ENCODE results near the gene ASRGL1.

ASRGL1 gene

DNA sequence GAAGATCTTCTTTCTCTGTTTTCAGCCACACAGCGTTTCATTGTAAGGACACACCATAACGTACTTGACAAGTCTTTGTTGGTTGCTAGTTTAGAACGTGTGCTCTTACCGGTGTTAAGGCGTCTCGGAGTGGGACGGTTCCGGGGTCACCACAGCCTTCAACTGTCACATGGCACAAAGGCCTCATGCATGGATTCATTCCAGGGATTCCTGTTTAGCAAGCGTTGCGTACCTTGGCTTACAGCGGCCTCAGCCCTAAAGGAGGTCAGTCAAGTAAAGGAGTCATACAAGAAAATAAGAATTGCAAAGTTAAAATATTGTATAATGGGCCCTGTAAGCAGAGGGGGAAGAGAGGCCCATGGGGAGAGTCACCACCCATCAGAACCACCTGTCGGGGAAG is 79.3 kb downstream of the ASRGL1 start:
- no peak for DNase-seq (ENCODE audit: low read depth)

DNA sequence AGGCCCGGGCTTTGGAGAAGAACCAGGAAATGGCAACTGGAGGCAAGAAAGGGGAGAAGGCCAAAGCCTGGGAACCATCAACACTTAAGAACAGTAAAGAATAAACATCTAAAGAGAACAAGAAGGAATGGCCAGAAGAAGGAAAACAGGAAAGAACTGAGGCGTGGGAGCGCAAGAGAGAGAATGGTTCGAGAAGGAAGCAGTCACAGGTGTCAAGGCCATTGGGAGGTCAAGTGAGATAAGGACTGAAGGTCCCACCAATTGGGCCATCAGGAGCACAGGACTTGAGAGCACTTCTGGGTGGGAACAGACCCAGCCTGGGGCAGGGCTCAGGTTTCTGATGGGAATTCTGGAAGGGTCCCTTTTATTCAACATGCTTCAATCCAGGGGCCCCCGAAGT is 80.9 kb downstream of the ASRGL1 start:
- no peak for DNase-seq (ENCODE audit: low read depth)

DNA sequence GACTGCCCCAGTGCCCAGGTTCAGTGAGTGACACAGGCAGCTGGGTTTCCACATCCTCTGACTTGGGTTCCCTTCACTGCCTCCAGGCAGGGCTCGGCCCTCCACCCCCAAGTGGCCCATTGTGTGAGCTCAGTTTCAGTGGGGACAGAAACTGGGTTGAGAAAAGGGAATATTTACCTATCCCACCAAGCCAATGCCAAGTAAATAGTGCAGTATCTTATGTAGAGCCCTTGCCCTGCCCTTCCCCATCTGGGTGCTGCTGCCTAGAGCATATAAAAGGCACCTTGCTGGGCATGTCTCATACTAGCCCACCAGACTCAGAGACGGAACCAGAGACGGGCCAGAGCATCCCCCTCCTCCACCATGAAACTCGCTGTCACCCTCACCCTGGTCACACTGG is 81.5 kb downstream of the ASRGL1 start, which contains the start of gene SCGB1A1:
Gene SCGB1A1, plus strand, starts transcription at position 301 of the 400 bp plus-strand sequence. Its CDS starts 63 bp downstream, at position 364.
- no peak for DNase-seq (ENCODE audit: low read depth)

DNA sequence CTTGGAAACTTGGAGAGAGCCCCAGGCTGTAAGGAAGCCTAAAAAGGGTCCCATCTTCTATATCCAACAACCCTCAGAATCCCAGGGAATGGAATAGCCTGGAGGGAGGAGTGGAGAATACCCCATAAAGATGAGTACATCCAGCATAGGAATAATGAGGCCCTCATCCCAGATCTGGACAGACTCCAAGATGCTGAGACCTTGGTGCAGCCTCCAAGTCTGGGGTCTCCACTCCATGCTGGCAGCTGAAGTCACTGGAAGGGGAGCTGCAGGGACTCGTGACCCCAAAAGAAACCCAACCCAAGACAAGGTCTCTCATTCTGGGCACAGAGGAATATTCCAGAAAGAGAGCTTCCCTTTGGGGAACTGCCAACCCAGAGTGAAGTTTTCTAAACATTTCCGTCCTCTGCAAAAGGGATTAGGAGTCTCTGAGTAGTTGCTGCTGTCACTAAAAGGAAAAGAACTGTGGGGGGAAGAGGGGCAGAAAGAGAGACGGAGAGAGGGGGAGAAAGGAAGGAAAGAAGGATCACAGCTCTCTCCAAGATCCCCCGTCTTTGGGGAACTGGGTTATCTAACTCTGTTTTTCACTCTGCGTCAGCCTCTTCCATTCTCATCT is 82.2 kb downstream of the ASRGL1 start:
- DNase-seq (ENCODE audit: low read depth) = no peak

DNA sequence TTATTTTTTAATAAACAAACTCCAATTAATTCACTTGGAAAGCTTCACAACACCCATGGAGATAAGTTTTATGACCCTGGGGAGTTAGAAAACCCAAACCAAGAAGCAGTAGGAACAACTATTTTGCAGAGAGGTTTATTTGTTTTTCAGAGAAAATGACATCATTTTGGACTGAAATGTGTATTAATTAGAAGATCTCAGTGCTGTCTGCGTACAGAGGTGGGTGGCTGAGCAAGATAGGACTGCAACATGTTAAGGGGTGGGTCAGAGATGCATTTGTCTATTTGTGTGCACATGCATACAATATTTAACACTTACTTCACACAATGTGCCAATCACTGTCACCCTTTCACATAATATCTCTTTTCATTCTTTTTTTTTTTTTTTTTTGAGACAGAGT is 82.7 kb downstream of the ASRGL1 start:
- DNase-seq (ENCODE audit: low read depth) = no peak

DNA sequence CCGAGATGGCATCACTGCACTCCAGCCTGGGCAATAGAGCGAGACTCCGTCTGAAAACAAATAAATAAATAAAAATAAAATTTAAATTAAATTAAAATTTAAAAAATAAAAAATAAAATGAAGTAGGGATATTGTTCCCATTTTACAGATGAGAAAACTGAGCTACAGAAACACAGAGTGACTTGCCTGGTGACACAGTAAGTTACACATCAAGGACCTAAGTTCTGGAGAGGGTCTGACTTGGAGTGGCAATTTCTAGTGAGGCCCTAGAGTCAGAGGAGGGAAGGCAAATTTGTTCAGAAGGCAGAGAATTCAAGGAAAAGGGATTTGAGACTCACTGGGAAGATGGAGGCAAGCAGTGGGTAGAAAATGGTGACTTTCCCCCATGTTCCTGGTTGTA is 83.6 kb downstream of the ASRGL1 start:
- no peak for DNase-seq (ENCODE audit: low read depth)

DNA sequence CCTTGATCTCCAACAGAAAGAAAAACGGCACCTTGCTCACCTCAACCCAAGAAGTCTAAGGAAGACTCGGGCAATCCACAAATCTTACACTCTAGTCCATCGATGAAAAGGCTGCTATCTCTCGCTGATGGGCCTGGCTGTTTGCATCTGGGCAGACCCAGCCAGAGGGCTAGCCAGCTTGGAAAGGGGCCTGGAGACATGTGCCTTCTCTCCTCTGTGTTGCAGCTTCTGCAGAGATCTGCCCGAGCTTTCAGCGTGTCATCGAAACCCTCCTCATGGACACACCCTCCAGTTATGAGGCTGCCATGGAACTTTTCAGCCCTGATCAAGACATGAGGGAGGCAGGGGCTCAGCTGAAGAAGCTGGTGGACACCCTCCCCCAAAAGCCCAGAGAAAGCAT is 84.7 kb downstream of the ASRGL1 start:
- no peak for DNase-seq (ENCODE audit: low read depth)

DNA sequence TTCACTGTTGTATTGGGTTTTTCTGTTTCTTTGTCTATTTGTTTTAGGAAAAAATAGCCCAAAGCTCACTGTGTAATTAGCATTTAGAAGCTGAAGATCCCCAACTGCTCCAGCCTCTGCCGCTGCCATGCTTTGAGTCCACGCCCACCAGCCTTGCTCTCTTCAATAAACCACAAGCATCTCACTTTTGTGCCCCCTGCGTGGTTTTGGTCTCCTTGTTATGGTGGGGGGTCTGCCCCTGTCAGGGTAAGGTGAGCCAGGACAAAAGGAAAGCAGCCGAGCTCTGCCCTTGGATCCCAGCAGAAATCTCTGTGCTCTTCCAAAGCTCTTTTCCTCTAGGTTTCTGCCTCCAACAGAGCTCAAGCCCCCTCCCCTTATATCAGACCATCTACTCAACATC is 85.8 kb downstream of the ASRGL1 start:
- no peak for DNase-seq (ENCODE audit: low read depth)

DNA sequence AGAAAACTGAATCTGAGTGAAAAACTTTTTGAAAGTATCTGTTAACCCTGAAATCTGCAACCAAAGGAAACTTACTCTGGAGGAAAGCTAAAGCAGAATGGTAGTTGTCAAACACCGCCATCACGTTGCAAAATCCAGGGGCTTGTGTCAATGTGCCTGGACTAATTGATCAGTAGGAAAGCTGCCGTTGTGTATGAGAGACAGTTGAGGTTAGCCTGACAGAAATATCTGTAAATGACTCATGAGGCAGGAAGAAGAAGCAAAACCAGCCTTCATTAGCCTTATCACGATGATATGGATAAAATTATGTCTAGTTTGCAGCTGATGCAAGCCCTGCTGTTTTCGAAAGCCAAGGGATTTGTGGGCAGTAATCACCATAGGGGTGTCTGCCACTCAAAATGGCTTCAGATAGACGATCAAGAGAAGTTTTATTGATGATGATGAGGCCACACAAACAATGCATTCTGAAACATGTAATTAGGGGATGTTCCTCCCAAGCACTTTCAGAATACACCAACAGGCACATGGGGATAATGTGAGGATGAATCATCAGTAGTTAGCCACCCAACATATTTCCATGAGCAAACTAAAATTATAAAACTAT is 90.5 kb downstream of the ASRGL1 start:
- DNase-seq (ENCODE audit: low read depth) = no peak

DNA sequence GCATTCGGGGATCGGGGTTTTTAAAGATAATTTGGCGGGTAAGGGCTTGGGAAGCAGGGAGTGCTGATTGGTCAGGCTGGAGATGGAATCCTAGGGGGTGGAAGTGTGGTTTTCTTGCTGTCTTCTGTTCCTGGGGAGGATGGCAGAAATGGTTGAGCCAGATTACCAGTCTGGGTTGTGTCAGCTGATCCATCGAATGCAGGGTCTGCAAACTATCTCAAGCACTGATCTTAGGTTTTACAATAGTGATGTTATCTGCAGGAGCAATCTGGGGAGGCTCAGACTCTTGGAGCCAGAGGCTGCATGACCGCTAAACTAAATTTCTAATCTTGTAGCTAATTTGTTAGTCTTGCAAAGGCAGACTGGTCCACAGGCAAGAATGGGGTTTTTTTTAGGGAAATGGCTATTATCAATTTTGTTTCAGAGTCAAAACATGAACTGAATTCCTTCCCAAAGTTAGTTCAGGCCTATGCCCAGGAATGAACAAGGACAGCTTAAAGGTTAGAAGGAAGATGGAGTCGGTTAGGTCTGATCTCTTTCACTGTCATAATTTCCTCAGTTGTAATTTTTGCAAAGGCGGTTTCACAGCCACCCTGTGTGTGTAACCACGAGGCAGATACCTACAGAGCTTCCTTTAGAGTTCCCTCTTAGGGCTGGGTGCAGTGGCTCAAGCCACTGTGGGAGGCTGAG is 91.8 kb downstream of the ASRGL1 start:
- DNase-seq (ENCODE audit: low read depth) = no peak

DNA sequence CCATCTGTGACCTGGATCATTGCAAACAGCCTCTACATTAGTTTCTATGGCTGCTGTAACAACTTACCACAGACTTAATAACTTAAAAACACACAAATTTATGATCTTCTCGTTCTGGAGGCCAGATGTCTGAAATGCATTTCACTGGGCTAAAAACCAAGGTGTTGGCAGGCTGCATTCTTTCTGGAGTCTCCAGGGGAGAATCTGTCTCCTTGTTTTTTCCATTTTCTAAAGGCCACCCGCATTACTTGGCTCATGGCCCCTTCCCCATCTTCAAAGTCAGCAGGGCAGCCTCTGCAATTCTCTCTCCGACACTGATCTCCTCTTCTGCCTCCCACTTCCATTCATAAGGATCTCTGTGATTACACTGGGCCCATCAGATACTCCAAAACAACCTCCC is 93.2 kb downstream of the ASRGL1 start:
- DNase-seq (ENCODE audit: low read depth) = no peak

DNA sequence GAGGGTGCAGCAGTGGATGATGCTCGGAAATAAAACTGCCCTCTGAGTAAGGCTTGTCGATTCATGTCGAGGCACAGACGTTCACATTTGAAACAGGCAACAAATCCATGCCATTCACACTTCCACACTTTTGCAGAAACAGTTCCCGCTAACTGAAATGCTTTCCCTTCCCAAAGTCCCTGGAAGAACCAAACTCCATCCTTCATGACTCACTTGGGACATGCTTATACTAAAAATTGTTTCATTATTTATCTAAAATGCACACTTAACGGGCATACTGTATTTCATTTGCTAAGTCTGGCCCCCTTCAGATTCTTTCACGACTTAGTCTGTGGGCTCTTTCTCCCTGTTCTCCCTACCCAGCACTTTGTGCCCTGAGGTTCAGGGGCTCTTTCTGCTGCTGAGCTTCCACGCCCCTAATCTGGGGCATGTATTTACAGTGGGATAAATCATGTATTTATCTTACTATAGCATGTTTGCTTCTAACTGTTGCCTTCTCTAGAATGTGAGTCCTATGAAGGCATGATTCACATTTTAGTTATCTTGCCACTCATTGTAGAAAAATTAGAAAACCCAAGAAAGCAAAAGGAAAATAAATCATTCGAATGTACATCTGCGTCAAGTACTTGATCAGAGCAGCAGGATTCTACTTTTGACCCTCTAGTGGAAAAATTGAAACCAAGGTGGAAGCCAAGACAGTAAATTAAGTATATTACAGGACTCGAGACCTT is 94.1 kb downstream of the ASRGL1 start:
- DNase-seq (ENCODE audit: low read depth) = no peak

DNA sequence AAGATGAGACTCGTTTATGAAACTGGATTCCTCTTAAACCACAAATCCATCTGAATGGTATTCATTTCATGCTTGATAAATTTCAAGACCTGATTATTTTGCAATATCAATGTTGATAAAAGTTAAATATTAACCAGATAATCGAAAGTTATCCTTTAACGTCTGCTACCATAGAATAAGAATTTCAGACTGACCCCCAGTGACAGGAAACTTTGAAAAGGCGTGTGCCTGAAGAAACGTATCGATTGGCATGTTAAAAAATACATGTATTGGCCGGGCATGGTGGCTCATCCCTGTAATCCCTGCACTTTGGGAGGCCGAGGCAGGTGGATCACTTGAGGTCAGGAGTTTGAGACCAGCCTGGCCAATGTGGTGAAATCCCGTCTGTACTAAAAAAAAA is 95.4 kb downstream of the ASRGL1 start:
- DNase-seq (ENCODE audit: low read depth) = no peak

DNA sequence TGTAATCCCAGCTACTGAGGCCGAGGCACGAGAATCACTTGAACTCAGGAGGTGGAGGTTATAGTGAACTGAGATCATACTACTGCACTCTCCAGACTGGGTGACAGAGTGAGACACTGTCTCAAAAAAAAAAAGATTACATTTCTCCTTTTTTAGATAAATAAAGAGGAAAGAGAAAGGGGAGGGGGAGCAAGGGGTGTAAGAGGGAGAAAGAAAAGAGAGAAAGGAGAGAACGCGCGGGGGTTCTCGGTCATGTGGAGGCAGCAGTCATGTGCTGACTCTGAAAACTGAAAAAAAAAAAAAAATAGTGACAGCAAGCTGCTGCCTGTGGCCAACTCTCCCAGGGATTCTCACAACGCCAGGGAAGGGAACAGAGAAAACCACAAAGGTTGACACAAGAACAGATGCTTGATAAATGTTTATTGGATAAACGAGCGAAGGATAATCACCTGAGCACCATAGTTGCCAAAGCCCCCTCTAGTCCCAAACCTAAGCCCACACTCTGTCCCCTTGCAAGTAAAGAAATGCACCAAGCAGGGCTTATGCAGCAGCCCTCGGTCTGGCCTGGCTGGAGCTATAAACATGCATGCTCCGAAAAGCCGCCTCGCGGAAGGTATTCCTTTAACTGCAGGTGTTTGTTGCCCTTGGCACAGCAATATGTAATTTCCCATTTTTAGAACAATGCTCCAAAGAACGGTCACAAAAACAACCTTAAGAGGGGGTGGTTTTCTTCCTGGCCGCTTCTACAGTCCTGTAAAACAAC is 96.1 kb downstream of the ASRGL1 start:
- no peak for DNase-seq (ENCODE audit: low read depth)

DNA sequence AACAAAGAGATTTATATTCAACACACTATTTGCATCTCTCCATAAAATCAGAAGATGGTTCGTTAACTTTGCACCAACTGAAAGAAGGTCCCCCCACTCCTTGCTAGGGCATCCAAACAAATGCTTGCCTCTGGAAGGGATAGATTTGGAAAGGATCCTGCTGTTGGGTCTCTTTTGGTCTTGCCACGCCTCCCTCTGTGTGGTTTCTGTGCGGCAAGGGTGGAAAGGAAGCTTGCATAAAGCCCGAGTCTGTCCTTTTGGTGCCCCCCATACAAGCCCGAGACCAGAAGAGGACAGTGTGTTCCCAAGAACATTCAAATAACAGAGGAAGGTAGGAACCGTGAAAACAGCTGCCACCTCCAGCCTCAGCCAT is 96.6 kb downstream of the ASRGL1 start:
- no peak for DNase-seq (ENCODE audit: low read depth)

DNA sequence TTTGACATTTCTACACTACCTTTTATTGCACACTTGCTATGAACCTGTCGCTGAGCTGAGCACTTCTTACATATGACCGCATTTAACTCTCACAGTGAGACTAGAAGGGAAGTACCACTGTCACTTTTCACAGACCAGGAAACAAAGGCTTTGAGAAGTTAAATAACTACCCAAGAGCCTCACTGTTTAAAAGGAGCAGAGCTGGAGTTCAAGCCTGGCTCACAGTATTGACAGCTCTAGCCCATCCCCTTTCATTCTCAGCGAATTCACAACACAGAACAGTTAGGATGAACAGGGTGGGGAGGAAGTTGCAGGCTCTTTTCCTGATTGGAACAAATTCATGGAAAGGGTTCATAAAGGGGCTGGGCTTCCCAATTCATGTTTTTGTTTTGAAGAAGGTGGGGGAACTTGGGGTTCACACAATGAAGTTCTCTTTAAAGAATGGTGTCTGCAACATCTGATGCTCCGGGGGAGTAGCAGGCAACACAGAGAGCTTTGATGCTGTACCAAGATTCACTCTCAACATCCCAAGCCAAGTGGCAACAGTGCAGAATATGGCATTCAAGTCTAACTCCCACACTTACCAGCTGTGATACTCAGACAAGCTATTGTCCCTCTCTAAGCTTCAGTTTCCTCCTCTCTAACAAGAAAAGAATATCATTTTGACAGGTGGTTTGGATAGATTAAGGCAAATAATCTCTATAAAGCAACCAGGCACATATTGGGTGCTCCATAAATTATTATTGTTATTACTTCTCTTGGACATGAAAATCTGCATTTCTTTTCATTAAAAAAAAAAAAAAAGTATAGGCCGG is 98.8 kb downstream of the ASRGL1 start:
- no peak for DNase-seq (ENCODE audit: low read depth)

DNA sequence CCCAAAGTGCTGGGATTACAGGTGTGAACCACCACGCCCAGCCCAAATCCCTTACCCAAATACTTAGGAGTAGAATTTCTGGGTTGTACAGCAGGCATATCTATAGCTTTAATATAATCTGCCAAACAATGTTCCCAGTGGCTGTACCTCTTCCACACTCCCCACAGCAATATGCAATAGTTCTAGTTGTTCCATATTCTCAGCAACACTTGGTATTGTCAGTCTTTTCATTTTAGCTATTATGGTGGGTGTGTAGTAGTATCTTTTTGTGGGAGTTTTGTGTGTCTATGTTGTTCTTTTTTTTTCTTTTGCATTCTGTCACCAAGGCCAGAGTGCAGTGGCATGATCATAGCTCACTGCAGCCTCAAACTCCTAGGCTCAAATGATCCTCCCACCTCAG is 100.4 kb downstream of the ASRGL1 start:
- DNase-seq (ENCODE audit: low read depth) = no peak

DNA sequence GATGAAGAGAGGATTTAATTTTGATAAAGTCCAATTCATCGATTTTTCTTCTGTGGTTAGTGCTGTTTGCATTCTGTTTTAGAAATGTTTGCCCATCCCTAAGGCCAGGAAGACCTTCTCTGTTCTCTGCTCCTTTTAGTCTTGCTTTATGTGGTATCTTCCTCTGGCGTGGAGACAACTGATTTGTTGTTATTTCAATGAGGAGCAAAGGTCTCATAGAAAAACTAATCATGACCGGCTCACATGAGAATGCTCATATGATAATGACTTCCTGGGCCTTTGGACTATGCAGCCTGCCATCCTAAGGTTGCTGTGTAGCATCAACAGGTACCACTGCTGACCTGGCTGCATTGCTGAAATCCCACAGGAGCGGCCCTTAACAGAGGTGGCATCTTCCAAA is 101.4 kb downstream of the ASRGL1 start:
- no peak for DNase-seq (ENCODE audit: low read depth)

DNA sequence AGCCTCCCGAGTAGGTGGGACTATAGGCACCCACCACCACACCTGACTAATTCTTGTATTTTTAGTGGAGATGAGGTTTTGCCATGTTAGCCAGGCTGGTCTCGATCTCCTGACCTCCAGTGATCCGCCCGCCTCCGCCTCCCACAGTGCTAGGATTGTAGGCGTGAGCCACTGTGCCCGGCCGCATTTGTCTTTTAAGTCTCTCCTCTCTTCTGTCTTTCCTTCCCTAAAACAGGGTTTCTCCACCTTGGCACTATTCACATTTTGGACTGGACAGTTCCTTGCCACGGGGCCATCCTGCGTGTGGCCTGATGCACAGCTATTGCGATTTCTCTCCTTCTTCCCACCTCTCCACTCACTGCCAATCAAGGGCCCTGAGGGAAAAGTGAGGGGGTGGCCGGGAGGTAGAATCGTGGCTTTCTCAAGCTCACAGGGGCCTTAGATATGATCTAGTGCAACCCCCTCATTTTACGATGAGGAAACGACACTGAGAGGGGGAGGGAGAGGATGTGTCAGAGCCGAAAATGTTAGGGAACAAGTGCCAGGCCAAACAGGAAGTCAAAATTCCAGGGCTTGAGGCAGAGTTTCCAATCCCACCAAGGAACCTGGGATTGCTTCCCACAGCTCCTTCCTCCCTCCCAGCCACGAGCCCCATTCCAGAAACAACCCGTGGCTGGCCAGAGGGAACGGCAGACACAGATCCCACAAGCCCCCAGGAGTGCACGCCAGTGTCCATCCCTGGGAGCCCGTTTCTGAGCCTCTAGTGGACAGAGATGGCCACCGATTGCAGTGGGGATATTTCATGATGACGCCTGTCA is 102.7 kb downstream of the ASRGL1 start:
- no peak for DNase-seq (ENCODE audit: low read depth)

All from activated T-helper 1 cell treated with Interleukin-2 at 50 U/mL for 16 hours (primary cell).